GM19467 (cell line): ENCODE results near the gene SETD4.

Source experiments
- ATAC-seq: cut with Tn5 transposase; IDR thresholded peaks from one replicate; pipeline ENCODE4 v1.9.1; 2021; ENCODE audit warnings: mild to moderate bottlenecking, moderate library complexity; ENCODE audit not compliant: unreplicated experiment

The SETD4 gene

DNA sequence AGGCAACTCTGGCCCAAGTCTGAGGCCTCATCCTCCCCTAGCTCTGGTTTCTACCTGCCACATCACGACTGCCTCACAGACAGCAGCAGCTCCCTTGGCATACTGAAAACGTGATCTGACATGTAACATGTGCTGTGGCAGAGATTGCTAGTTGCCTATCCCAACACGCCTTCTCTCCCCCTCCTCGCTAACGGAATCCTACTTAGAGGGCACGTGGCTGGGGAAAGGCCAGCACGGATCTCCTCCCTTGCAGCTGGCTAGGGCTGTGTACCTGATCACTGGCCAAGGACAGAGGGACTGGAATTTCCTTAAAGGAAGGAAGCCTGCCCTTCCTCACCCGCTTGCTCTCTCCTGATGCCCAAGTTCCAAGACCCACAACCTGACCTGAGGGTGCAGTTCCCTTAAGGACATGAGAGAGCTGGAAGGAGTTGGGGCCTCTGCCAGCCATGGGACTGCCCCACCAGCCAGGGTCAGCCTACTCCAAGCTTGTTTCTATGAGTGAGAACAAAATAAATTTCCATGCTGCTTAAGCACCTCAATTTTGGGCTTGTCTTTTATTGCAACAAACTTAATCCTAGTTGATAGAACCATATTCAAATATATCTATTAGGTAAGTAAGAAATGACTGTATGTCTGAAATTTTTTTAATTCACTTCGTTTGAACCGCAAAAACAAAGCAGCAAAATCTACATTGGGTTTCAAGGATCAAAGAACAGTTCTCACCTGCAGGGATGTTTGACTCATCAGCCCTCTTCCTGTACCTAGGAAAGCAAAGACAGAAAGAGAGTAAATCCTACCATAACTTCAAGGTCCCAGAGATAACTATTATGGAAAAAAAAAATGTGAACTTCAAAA lies 7.2 kb downstream of the SETD4 start:
- no peak for ATAC-seq

DNA sequence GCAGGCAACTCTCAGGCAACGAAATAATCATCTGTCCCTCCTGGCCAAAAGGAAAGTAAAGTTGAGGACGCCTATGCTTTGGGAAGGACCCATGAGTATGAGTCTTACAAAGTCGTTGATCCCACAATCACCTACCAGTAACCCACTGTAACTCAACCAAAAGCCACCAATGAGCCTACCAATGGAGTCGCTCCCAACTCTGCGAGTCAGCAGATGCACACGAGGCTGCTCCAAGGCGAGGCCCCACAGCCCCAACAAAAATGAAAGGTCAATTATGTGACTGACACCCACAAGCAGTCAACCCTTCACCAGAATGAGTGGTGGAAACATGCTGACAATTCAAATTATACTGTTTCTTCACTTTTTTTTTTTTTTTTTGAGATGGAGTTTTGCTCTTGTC lies 12.0 kb downstream of the SETD4 start:
- no peak for ATAC-seq

DNA sequence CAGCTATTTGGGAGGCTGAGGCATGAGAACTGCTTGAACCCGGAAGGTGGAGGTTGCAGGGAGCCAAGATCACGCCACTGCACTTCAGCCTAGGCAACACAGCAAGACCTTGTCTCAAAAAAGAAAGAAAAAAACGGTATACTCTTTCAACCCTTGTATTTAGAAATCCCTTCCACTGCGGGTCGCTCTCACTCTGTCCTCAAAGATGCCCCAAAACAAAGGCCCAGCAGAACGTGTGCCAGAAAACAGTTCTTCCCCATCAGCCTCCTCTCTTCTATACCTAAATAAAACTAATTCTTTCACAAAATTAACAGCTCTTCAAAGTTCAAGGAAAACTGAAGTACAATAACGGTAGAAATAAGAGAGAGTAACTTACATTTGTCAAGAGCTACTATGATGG lies 13.2 kb downstream of the SETD4 start:
- ATAC-seq, result no peak

DNA sequence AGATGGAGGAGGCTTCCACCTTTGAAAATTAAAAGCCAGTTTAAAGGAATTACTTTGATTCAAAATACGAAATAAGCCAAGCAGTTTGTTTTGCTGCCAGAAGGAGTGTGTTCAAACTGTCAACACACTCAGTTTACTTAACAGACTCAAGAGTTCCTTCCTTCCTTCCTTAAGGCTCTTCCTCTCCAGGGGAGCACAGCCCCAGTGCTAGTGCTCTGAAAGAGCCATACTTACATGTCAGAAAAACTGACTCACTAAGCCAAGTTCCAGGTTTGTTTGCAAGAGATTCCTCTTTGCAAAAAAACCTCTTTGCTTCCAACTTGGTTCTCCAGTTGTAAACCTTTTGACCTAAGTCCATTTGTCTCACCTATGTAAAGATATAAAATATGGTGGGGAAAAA lies 14.3 kb downstream of the SETD4 start:
- ATAC-seq, result no peak

DNA sequence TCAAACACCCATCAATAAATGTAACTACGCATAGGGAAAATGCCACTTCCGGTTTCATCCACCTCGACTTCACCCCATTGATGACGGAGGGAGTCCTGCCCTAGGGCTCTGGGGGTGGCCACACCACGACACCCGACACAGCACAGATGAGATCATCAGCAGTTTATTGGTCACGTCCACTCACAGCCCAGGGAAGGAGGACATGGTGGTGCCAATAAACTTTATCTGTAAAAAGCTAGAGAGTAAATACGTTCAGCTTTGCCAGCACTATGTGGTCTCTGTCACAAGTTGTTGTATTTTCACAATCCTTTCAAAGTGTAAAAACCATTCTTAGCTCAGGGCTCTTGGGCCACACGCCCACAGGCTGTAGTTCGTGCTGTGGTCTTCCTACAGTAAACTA lies 16.3 kb downstream of the SETD4 start:
- no peak for ATAC-seq

DNA sequence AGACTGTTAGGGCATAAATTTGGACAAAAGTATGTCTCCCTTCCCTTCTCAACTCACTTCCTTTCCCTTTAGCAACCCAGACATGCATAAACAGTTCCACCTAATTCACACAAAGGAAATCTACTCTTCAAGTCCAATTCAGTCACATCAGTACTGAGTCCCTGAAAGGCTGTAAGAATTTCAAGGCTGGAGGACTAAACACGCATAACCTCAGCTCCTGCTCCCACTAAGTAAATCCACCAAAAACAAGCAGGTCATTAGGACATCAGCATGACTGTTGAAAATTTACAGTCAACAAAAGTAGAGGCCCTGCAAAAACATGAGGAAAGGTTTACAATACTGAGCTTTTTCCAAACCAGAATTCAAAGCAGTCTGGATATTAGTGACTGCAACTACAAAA lies 18.4 kb downstream of the SETD4 start:
- ATAC-seq, result no peak

DNA sequence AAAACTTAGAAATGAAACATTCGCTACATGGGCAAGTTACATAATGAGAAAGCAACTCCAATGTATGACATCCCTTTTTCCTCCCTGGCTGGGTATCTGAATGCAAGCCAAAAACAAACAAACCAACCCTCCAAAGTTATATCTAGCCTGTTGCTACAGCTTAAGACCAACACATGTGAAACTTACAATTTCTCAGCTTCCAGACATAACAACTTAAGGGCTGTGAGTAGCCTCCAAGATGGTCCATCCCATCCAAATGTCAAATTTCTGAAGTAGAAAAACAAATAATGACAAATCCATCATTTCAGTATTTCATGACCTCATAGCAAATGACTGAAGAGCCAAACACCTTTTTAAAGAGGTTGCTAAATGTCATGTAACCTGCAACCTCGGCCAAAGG lies 19.9 kb downstream of the SETD4 start:
- ATAC-seq, result no peak

DNA sequence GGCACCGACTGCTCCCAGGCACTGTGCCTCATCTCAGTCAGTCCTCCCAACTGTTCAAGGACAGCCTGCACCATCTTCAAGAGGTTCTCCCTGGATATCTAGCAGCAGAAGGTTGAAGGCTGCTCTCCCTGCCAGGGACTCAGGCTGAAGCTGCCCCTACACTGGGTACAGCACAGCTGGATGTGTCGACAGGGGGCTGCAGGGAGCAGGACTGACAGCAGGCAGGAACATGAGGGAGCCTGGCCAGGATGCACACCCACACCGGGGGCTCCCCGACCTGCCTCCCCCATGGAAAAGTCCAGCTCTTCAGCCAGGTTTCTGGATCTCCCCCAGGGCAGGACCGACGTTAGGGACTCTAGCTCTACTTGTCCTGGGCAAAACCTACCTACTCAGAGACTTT lies 20.5 kb downstream of the SETD4 start:
- no peak for ATAC-seq

DNA sequence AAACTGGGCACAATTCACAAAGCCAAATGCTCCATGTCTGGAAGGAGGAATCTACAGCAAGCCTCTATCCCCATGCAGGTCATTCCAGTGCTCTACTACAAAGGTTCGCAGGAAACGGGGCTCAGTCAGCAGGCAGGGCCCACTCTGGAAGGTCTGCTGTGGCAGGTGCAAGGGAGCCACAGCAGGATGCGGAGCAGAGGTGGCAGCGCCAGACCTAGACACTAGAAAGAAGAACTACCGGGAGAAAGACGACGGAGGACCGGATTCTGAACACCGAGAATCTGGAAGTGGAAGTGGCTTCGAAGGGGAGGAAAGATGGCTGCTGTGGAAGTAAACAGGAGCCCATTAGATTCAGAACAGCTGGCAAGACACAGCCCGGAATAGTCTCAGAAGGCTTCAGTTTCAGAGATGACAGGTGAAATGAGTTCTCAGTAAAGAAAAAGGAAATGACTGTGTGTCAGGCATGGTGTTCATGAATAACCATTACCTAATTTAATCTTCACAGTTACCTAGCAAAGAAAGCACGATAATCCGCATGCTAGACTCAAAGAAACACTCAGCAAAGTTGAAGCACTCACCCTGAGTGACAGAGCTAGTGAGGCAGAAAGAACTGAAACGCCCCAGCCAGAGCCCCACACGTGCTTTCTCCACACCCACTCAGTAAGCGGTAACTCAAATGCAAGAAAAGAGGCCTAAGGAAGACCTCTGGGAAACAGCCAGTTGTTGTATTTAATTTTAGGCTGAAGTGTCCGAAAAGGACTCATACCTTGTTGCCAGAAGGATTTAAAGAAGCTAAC lies 21.4 kb downstream of the SETD4 start:
- ATAC-seq, result no peak

DNA sequence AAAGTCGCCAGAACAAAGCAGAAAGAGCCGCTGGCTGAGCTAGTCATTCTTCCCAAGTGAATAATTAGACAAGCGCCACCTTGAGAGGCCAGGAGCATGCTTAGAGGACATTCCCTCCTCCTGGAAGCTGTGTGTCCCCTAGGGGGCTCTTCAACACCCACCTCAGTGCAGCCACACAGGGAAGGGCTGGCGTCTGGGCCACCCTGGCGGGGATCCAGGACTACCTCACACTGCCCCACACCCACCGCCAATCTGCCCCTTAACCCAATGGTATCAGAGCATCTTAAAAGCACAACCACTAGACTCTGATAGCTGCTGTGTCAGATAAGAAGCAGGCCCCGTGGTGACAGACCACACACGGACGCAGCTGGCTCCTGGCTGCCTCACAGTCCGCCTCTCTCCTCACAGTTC lies 24.9 kb downstream of the SETD4 start:
- ATAC-seq, result no peak

DNA sequence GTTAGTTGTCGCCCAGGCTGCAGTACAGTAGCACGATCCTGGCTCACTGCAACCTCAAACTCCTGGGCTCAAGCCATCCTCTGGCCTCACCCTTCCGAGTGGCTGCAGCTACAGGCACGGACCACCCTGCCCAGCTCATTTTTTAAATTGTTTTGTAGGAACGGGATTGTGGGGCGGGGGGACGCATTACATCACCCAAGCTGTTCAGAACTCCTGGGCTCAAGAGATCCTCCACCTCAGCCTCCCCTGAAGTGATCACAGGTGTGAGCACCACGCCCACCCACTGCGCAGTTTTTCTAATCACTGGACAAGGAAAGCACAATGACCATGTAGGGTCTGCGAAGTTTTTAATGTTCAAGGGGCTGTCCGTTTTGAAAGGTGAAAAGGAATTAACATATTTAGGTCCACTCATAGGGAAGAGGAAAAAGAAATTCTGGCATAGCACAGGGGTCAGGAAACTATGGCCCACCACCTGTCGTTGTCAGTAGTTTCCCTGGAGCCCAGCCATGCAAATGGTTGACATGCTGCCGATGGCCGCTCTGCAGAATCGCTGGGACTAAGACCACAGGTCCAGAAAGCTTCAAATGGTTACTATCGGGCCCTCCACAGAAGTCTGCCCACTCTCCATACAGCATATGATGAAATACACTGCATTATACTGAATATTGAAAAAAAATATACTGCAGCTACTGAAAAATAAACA lies 26.0 kb downstream of the SETD4 start:
- no peak for ATAC-seq

DNA sequence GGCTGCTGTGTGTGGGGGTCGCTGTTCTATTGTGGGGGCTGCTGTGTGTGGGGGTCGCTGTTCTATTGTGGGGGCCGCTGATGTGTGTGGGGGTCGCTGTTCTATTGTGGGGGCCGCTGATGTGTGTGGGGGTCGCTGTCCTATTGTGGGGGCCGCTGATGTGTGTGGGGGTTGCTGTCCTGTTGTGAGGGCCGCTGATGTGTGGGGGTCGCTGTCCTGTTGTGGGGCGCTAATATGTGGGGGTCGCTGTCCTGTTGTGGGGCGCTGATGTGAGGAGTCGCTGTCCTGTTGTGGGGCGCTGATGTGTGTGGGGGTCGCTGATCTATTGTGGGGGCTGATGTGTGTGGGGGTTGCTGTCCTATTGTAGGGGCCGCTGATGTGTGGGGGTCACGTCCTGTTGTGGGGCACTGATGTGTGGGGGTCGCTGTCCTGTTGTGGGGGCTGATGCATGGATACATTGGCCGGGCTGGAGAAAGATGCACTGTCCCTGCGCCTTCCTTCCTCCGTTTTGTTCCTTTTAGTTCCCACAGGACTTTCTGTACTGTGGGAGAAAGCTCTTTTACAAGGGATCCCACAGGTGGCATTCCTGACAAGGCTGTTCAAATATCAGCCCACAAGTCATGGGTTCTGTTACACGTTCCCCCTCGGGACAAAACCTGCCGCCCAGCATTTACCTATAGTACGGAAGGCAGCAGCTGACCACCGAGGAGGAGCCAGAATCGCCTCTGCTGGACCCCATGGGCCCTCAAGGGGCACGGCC lies 27.5 kb downstream of the SETD4 start:
- ATAC-seq, result no peak

DNA sequence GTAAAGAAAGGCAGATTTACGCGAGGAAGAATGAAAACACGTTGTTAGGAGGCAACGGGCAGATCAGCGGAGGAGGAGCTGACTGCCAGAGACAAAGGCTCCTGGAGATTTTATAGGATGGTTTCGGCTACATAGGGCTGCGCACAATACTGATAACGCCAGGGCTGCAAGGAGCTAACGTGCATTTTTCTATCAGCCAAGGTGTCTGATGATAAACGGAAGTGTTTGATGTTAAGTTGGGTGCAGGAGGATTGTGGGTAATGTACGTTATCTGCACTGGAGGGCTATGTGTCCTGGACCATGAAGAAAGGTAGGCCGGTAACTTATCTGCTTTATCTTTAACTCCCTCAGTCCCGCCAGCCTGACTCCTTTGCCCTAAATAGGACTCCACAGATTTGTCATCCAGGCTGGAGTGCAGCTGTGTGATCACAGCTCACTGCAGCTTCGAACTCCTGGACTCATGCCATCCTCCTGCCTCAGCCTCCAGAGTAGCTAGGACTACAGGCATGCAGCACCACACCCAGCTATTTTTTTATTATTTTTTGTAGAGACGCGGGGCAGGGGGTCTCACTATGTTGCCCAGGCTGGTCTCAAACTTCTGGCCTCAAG lies 29.6 kb downstream of the SETD4 start:
- ATAC-seq, result no peak

DNA sequence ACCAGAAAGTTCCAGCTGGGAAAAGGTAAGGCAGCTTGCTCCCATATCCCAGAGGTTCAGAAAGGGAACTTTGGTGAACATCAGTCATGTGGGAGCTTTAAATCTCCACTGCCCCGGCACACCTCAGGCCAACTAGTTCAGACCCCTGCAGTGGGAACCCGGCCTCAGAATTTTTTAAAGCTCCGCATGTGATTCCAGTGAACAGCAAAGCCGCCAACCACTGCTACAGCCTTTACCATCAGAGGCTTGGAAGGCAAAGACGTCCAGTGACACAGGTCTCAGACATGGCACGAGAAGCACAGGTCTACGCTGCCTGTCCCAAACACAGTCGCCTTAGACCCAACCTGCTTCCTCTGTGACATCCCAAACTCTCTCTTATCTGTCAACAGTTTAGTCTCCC lies 31.0 kb downstream of the SETD4 start:
- ATAC-seq, result no peak

DNA sequence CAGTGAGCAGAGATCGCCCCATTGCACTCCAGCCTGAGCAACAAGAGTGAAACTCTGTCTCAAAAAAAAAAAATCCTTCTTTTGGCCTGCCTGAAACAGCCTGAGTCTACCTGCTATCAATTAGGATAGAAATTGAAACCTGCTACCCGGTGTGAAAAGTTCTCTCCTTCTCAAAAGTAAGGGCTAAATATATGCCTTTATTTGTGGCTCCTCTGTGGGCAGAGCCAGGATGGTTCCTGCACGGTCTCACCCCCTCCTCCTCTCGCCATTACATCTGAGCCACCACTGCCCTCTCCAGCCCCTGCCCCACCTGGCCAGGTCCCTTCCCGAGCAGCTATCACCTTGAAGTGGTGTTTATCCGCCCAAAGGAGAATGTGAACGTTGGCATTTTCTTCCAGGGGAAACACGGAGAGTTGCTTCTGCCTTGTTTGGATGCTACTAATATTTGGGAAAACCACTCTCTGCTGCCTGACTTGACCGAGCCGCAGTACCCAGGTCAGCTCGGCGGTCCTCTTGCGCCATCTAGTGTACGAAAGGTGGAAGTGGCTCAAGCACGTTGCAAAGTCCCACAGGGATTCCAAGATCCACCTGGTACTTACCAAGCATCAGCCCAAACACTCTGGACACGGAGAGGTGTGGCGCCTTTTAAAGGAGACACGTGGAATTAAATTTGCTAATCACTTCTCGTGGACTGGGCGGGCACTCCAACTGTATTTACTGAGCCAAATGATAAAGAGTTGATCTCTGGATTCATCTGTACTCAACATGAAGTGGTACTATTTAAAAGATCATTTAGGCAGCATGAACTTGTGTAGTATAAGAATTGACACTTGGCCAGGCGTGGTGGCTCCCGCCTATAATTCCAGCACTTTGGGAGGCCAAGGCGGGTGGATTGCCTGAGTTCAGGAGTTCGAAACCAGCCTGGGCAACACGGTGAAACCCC lies 31.9 kb downstream of the SETD4 start:
- ATAC-seq, result peak; percentile 69

DNA sequence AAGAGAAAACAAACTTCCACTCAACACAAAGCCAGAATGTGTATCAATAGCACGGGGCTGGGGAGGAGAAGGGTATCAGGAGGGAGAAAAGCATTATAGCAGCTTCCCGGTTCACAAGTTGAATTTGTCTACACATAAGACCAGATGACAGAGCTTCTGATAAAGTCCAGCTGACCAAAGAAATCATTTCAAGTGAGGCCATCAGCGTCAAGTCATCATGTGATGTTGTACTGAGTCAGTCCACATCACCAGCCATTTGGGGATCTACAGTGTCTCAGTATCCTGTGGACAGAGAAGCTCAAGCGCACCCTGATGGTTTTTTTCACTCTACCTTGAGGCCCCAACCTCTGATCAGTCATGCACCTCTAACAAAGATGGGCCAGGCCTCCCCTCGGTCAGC lies 33.0 kb downstream of the SETD4 start:
- no peak for ATAC-seq

DNA sequence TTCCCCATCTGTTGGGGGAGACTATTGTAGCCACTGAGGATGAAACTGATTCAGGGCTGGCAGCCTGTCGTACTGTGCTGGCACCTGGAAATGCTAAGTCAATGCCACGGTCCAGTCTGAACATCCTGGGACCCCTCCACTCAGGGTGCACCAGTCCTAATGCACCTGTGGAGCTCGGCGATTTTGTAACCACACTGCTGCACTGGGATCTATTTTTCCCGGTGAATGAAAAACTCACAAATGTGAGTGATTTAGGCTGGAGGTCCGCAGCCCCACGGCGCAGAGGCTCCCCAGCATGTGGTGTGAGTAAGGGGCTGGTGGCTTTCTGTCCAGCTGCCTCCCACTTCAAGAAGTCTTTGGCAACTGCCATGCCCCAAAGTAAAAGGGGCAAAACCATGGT lies 35.5 kb downstream of the SETD4 start:
- ATAC-seq, result no peak

DNA sequence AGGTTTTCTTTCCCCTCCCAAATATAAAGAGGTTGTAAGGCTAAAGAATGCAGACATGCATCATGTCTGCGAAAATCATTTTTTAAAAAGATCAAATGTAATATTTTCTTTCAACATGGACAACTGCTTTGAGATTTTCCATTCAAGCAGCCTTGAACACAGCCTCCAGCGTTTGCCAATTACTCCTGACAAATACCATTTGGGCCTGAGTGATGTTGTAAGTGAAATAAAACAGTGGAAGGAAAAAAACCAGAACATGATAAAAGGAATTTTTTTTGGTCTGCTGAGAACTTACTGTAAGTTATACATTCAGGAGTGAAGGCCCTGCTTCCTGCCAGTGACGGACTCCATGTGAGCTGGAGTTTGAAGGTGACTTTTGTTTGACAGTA lies 37.2 kb downstream of the SETD4 start:
- no peak for ATAC-seq

DNA sequence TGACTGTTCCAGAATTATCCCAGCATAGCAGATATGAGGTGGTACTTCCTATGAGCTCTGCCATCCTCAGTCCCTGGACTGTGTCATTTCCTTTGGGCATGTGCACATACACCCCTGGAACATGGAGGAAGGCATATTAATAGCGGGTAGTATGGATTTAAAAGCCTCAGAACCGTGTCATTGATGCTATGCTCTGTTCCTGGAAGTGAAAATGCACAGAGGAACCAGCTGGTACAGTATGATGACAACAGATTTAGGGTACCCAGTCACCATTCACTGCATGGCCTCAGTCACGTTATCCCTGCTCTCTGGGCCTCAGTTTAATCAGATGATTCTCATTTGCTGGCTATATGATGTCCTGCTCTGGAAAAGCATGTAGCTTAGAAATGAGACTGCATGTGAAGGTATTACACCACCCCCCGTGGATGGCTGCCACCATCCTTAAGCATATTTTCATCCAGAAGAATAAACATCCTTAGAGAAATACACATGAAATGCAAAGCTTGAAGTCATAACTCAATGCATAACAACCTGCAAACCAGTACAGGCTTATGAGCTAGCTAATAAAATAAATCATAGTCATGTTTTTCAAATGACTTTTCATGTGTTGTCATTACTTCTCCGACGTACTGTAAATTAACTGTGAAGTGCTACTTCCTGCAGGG lies 37.8 kb downstream of the SETD4 start:
- no peak for ATAC-seq
